OCI-LY7 (cell line): ENCODE data around the gene GALNT15. TPM values are rescaled to one million over a fixed set of nuclear protein-coding genes. Genes with fewer than 3 reads are reported as not detected.

Experiments used
- BruUV-seq: library from RNA; stranded (reverse); fragments of 400-500 nt; replicated peaks from 2 replicates; lab custom pipeline; 2021; lab: Mats Ljungman, UMichigan
- CTCF ChIA-PET: fragments of 300-600 bp; sonication (Branson Sonifier 250); formaldehyde crosslinking; loops from one replicate; lab custom pipeline; 2022; ENCODE audit warnings: antibody characterized with exemption; ENCODE audit not compliant: unreplicated experiment; lab: Charles Lee
- POLR2A ChIA-PET: fragments of 300-600 bp; sonication (Branson Sonifier 250); formaldehyde crosslinking; loops from one replicate; lab custom pipeline; 2022; ENCODE audit warnings: antibody characterized with exemption; lab: Charles Lee
- DNase-seq: peaks from one replicate; pipeline ENCODE4 v3.0.0-alpha.2; 2015; ENCODE audit warnings: low spot score
- H2AFZ ChIP-seq: fragments of 200-600 bp; sonication (generic), shearing (Covaris generic); 2 replicates; pipeline ENCODE4 v1.6.1; 2014; ENCODE audit warnings: mild to moderate bottlenecking, antibody characterized with exemption, low read length, moderate library complexity
- H3K27ac ChIP-seq: fragments of 200-600 bp; sonication (generic); 2 replicates; pipeline ENCODE4 v1.5.1; 2014; ENCODE audit warnings: mixed run types, low read depth, mild to moderate bottlenecking, moderate library complexity, low read length, inconsistent platforms; ENCODE audit not compliant: poor library complexity, severe bottlenecking
- H3K36me3 ChIP-seq: fragments of 200-600 bp; sonication (generic); 2 replicates; pipeline ENCODE4 v1.6.1; 2014; ENCODE audit warnings: mild to moderate bottlenecking, antibody characterized with exemption, low read length, moderate library complexity, mixed read lengths; ENCODE audit not compliant: insufficient read depth
- H3K4me1 ChIP-seq: fragments of 200-600 bp; sonication (generic); 2 replicates; pipeline ENCODE4 v1.5.1; 2014; ENCODE audit warnings: mild to moderate bottlenecking, low read length; ENCODE audit not compliant: insufficient read depth, poor library complexity, severe bottlenecking
- H3K4me2 ChIP-seq: fragments of 200-600 bp; sonication (generic); 2 replicates; pipeline ENCODE4 v1.6.1; 2014; ENCODE audit warnings: mild to moderate bottlenecking, low read length
- H3K4me3 ChIP-seq: fragments of 200-600 bp; sonication (generic); 2 replicates; pipeline ENCODE4 v1.5.1; 2014; ENCODE audit warnings: mild to moderate bottlenecking, low read depth, low read length; ENCODE audit not compliant: poor library complexity, severe bottlenecking
- H3K79me2 ChIP-seq: fragments of 200-600 bp; sonication (generic); 2 replicates; pipeline ENCODE4 v1.6.1; 2016; ENCODE audit warnings: low read depth, mild to moderate bottlenecking, low read length, moderate library complexity, mixed read lengths; ENCODE audit not compliant: insufficient read depth
- H3K9me2 ChIP-seq: fragments of 200-600 bp; sonication (generic); 2 replicates; pipeline ENCODE4 v1.6.1; 2016; ENCODE audit warnings: mild to moderate bottlenecking, low read length, mixed read lengths; ENCODE audit not compliant: insufficient read depth
- H3K9me3 ChIP-seq: fragments of 200-600 bp; sonication (generic); 2 replicates; pipeline ENCODE4 v1.6.1; 2014; ENCODE audit warnings: mild to moderate bottlenecking, mixed run types, low read length, mixed read lengths
- H4K20me1 ChIP-seq: fragments of 200-600 bp; sonication (generic); 2 replicates; pipeline ENCODE4 v1.6.1; 2014; ENCODE audit warnings: mild to moderate bottlenecking, antibody characterized with exemption, low read length, moderate library complexity, mixed read lengths; ENCODE audit not compliant: insufficient read depth
- EZH2phosphoT487 ChIP-seq: fragments of 200-600 bp; sonication (generic); IDR thresholded peaks from 2 replicates; pipeline ENCODE4 v1.6.1; 2018; ENCODE audit warnings: low read depth, borderline replicate concordance, mild to moderate bottlenecking, mixed run types, antibody characterized with exemption, low read length, moderate library complexity, mixed read lengths
- intact Hi-C: fragments of 100-400 bp; cut with micrococcal nuclease; formaldehyde crosslinking; loops from one replicate; pipeline ENCODE4 v1.10.0; 2022; ENCODE audit not compliant: unreplicated experiment
- total RNA-seq, 2 experiments: library from RNA; depleted of rRNA in 1 of 2; stranded (reverse); fragments of >200 nt in 1 of 2; shearing (Covaris generic) in 1 of 2; gene quantifications; 2 replicates each; pipeline ENCODE4 v1.2.3, GENCODE V29; 2014 to 2022
- TF ChIP-seq, protein P1 (sequence below): fragments of 200-600 bp; sonication (generic); conservative IDR thresholded peaks from 2 replicates; pipeline ENCODE4 v1.5.1; 2014; ENCODE audit warnings: mild to moderate bottlenecking, antibody characterized with exemption, low read length, moderate library complexity, mixed read lengths

GALNT15 gene
- total RNA-seq, 2 experiments from 2014 or later, result 0.03 TPM; not detected in 1

DNA sequence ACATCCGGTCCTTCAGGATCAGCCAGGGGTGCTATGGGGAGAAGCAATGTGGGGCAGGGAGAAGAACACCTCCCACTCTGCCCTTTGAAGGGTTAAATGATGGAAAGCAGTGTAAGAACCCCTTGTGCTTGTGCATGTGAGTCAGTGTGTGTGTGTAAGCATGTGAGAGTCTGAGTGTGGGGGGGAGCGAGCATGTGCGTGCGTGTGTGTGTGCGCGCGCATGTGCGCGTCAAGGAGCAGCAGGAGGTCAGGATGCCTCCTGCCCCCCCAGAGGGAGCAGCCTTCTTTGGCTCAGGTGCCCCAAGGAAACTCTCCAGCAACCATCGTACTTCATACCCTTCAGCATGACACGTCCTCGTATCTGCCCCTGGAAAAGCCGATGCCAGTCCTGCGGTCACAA is 30.3 kb downstream of the GALNT15 start:
- Histone ChIP-seq H3K4me3 (no peak overlapping the region), H3K79me2 (no peaks in the 10 kb centered on the region), H2AFZ (no peak overlapping the region), H3K27ac (no peak overlapping the region), H3K9me2 (no peaks in the 10 kb centered on the region), H3K4me1 (no peaks in the 10 kb centered on the region), H4K20me1 (no peaks in the 10 kb centered on the region), H3K9me3 (no peaks in the 10 kb centered on the region), H3K4me2 (no peak overlapping the region), H3K36me3 (no peaks in the 10 kb centered on the region)
- no peak for DNase-seq
- BruUV-seq, result no TSS peak
- ChIA-PET POLR2A (no interaction called here), CTCF (no interaction called here)
- no peak for TF ChIP-seq EZH2phosphoT487
- TF ChIP-seq, protein P1, sequence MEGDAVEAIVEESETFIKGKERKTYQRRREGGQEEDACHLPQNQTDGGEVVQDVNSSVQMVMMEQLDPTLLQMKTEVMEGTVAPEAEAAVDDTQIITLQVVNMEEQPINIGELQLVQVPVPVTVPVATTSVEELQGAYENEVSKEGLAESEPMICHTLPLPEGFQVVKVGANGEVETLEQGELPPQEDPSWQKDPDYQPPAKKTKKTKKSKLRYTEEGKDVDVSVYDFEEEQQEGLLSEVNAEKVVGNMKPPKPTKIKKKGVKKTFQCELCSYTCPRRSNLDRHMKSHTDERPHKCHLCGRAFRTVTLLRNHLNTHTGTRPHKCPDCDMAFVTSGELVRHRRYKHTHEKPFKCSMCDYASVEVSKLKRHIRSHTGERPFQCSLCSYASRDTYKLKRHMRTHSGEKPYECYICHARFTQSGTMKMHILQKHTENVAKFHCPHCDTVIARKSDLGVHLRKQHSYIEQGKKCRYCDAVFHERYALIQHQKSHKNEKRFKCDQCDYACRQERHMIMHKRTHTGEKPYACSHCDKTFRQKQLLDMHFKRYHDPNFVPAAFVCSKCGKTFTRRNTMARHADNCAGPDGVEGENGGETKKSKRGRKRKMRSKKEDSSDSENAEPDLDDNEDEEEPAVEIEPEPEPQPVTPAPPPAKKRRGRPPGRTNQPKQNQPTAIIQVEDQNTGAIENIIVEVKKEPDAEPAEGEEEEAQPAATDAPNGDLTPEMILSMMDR, result no peak
- intact Hi-C loops, result no loop called here

- DNase-seq, result no peak
- no peaks in the 10 kb centered on the region for H3K79me2 ChIP-seq
- no peak overlapping the region for H3K4me3 ChIP-seq
- H3K27ac ChIP-seq, result no peak overlapping the region
- no peaks in the 10 kb centered on the region for H4K20me1 ChIP-seq
- BruUV-seq, result no TSS peak
- no peaks in the 10 kb centered on the region for H3K36me3 ChIP-seq
- ChIA-PET CTCF (no interaction called here), POLR2A (interaction anchor here (0.7 kb wide), 1 partner anchor 341 kb away, joined by 3 read pairs; no protein-coding TSS in a partner anchor)
- no peak overlapping the region for H3K4me2 ChIP-seq
- H3K4me1 ChIP-seq, result no peaks in the 10 kb centered on the region
- H3K9me2 ChIP-seq, result no peaks in the 10 kb centered on the region
- no peak overlapping the region for H2AFZ ChIP-seq
- no peak for TF ChIP-seq EZH2phosphoT487
- TF ChIP-seq, protein P1, result no peak
- H3K9me3 ChIP-seq, result no peaks in the 10 kb centered on the region
- intact Hi-C loops, result no loop called here
These were observed 30.8 kb downstream of the GALNT15 start for GRCh38 chr3:16205156-16205870.

DNA sequence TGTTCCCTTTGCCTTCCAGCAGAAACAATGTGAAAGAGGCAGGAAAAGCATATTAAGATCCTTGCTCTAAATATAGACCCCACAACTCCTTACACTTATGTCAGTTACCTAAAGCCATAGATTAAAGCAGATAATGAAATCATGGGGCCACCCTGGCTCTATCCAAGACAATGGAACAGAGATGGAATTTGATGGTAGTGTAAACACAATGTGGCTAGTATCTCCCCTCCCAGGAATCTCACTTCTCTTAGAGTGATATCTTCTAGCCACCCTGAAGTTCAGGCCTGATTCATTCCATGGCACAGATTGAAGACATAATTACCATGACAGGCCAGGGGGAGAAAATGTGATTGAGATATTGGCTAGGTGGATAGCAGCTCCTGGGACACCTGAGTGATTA is 32.6 kb downstream of the GALNT15 start:
- no peak overlapping the region for H2AFZ ChIP-seq
- H3K4me2 ChIP-seq, result no peak overlapping the region
- ChIA-PET CTCF (no interaction called here), POLR2A (interaction anchor here (0.7 kb wide), 1 partner anchor 234 kb away, joined by 4 read pairs; no protein-coding TSS in a partner anchor)
- no peaks in the 10 kb centered on the region for H3K36me3 ChIP-seq
- no TSS peak for BruUV-seq
- H3K4me1 ChIP-seq, result no peaks in the 10 kb centered on the region
- no peak for DNase-seq
- H3K79me2 ChIP-seq, result no peaks in the 10 kb centered on the region
- no peak overlapping the region for H3K27ac ChIP-seq
- no peaks in the 10 kb centered on the region for H3K9me2 ChIP-seq
- no peaks in the 10 kb centered on the region for H3K9me3 ChIP-seq
- intact Hi-C loops, result no loop called here
- no peak overlapping the region for H3K4me3 ChIP-seq
- no peak for TF ChIP-seq EZH2phosphoT487
- TF ChIP-seq, protein P1, result no peak
- no peaks in the 10 kb centered on the region for H4K20me1 ChIP-seq
